WERI-Rb-1 (cell line): Measurements from ENCODE around the gene SPSB4.

Experiments
- DNase-seq: peaks from one replicate; pipeline ENCODE4 v3.0.0-alpha.2; 2020
- H3K27ac ChIP-seq: fragments of 250-450 bp; sonication (Bioruptor Pico); 2 replicates; pipeline ENCODE4 v1.5.1; 2020; ENCODE audit warnings: mild to moderate bottlenecking, moderate library complexity
- H3K27me3 ChIP-seq: fragments of 250-450 bp; sonication (Bioruptor Pico); 2 replicates; pipeline ENCODE4 v1.5.1; 2021; ENCODE audit warnings: mild to moderate bottlenecking, low read depth, moderate library complexity; ENCODE audit not compliant: insufficient read depth, severe bottlenecking
- H3K36me3 ChIP-seq: fragments of 250-450 bp; sonication (Bioruptor Pico); 2 replicates; pipeline ENCODE4 v1.5.1; 2020; ENCODE audit warnings: mild to moderate bottlenecking, moderate library complexity
- H3K4me3 ChIP-seq: 2 replicates; pipeline ENCODE4 v1.5.1; 2011; ENCODE audit warnings: low read depth, mild to moderate bottlenecking, control low read depth, low read length
- H3K9me3 ChIP-seq: fragments of 250-450 bp; sonication (Bioruptor Pico); 2 replicates; pipeline ENCODE4 v1.5.1; 2021; ENCODE audit warnings: mild to moderate bottlenecking, moderate library complexity; ENCODE audit not compliant: severe bottlenecking
- TF ChIP-seq, protein P1 (sequence below): IDR thresholded peaks from 2 replicates; pipeline ENCODE4 v1.5.1; 2011; ENCODE audit warnings: low read depth, mild to moderate bottlenecking, control low read depth, inconsistent platforms, low read length

SPSB4 gene

DNA sequence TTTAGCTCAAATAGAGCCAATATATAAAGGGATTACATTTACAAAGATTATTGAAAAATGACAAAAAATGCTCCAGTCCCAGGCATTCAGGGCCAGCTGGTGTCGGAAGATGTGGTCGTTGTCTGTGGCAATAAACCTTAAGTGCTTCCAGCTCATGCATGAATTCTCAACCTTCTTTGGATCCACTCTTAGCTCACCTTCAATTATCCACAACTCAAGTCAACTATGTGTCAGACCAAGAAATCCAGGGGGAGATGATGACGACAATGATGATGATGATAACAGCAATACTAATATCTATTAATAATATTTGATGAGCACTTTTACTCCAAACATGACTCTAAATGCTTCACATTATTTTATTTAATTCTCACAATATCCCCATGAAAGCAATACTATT, 126.9 kb downstream of the SPSB4 start:
- TF ChIP-seq, protein P1, sequence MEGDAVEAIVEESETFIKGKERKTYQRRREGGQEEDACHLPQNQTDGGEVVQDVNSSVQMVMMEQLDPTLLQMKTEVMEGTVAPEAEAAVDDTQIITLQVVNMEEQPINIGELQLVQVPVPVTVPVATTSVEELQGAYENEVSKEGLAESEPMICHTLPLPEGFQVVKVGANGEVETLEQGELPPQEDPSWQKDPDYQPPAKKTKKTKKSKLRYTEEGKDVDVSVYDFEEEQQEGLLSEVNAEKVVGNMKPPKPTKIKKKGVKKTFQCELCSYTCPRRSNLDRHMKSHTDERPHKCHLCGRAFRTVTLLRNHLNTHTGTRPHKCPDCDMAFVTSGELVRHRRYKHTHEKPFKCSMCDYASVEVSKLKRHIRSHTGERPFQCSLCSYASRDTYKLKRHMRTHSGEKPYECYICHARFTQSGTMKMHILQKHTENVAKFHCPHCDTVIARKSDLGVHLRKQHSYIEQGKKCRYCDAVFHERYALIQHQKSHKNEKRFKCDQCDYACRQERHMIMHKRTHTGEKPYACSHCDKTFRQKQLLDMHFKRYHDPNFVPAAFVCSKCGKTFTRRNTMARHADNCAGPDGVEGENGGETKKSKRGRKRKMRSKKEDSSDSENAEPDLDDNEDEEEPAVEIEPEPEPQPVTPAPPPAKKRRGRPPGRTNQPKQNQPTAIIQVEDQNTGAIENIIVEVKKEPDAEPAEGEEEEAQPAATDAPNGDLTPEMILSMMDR: no peak
- no peak for DNase-seq
- H3K4me3 ChIP-seq: no peak overlapping the region
- H3K9me3 ChIP-seq: no peaks in the 10 kb centered on the region
- H3K36me3 ChIP-seq: no peaks in the 10 kb centered on the region
- no peak overlapping the region for H3K27ac ChIP-seq
- no peaks in the 10 kb centered on the region for H3K27me3 ChIP-seq

DNA sequence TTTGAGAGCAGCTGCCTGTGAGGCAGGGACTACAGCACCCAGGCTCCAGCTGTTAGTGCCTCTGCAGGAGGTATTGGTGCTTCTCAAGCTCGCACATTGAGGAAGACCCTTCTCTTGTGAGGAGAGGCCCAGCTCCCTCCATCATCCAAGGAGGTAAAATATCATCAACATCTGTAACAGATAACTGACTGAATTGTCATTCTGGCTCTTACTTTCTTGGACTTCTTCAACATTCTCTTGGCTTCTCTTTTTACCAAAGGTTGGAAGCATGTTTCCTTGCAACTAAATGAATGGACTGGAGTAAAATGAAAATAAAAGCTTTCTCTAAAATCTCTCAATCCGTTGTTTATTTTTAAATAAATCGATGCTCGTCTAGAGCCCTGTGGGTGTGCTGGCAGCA, 127.4 kb downstream of the SPSB4 start:
- TF ChIP-seq, protein P1: no peak
- Histone ChIP-seq H3K4me3 (no peak overlapping the region), H3K36me3 (no peaks in the 10 kb centered on the region), H3K9me3 (no peaks in the 10 kb centered on the region), H3K27ac (no peak overlapping the region), H3K27me3 (no peaks in the 10 kb centered on the region)
- no peak for DNase-seq

DNA sequence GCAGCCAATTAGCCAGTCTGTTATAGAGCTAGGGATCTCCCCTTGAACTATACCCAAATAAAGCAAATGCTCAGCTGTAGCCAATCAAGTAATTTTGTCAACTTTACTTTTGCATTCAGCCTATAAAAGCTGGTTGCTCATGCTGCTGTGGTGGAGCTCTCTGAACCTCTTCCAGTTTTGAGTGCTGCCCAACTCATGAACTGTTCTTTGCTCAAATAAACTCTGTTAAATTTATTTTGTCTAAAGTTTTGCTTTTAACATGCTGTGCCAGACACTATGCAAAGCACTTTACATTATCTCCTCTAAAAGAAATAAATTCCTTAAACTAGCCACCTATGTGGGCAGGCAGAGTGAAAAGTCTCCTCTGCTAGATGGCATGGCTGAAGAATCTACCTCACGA, 128.8 kb downstream of the SPSB4 start:
- H3K9me3 ChIP-seq: no peaks in the 10 kb centered on the region
- no peak overlapping the region for H3K27ac ChIP-seq
- no peak overlapping the region for H3K4me3 ChIP-seq
- no peaks in the 10 kb centered on the region for H3K27me3 ChIP-seq
- no peak for DNase-seq
- TF ChIP-seq, protein P1: no peak
- H3K36me3 ChIP-seq: no peaks in the 10 kb centered on the region

DNA sequence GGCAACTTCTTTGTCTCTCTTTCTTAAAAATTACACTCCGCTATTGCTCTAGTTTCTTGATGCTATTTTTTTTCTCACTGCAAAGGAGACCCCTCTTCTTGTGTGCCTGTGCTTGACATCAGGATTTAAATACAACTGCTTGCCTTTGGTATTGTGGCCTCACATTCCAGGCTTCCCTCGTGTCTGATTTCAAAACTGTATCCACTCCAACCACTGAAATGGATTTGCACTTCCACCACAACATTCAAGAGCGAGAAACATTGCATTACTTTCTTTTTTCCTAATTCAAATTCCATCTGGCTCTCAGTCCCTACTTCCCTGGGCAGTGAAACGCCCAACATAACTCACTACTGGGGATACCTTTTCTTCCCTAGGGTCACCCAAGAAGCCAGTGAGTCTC, 130.0 kb downstream of the SPSB4 start:
- H3K36me3 ChIP-seq: no peaks in the 10 kb centered on the region
- TF ChIP-seq, protein P1: no peak
- H3K27ac ChIP-seq: no peak overlapping the region
- H3K27me3 ChIP-seq: no peaks in the 10 kb centered on the region
- DNase-seq: no peak
- H3K4me3 ChIP-seq: no peak overlapping the region
- no peaks in the 10 kb centered on the region for H3K9me3 ChIP-seq

DNA sequence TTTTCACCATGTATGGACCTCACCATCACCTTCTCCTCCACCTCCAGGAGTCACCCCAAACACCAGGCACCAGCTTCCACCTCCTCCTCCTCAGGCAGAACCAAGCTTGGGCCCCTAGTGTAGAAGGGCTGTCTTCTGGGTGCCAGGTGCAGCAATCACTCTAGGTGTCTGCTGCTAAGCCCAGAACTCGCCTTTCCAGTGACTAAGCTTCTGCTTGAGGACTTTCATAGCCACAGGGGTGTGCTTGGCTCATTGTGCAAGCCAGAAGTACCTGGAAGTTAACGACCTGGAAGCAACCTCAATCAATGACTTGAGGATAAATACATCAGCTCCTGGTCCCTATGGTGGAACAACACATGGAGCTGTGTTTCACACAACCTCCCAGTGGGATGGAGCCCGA, 130.7 kb downstream of the SPSB4 start:
- no peak for DNase-seq
- Histone ChIP-seq H3K4me3 (no peak overlapping the region), H3K9me3 (no peaks in the 10 kb centered on the region), H3K27ac (no peak overlapping the region), H3K27me3 (no peaks in the 10 kb centered on the region), H3K36me3 (no peaks in the 10 kb centered on the region)
- TF ChIP-seq, protein P1: no peak

DNA sequence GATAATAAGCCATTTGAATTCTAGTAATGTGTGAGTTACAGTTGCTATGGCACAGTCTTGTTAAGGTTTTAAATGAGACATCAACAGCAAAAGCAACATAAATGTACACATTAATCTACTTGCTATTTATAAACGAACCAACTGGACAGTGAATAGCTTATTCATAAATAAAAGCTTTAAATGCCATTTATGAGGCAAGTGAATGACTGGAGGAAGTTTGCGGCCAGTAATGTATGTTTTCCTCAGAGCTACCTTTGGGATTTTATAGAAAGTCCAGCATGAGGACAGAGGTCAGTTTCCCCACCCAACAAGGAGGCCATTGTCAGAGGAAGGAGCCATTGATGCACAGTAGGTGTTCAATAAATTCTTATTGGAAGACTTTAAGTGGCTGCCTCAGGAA, 132.5 kb downstream of the SPSB4 start:
- no peaks in the 10 kb centered on the region for H3K9me3 ChIP-seq

More for the DNA sequence above, 132.5 kb downstream of the SPSB4 start:
- TF ChIP-seq, protein P1: no peak
- H3K4me3 ChIP-seq: no peak overlapping the region
- H3K27ac ChIP-seq: no peak overlapping the region
- DNase-seq: no peak
- no peaks in the 10 kb centered on the region for H3K36me3 ChIP-seq
- no peaks in the 10 kb centered on the region for H3K27me3 ChIP-seq
